Activated CD8-positive, alpha-beta memory T cell treated with anti-CD3 and anti-CD28 coated beads for 24 hours (primary cell): Measurements from ENCODE around the gene EPN1.

Source experiments
- DNase-seq: peaks from one replicate; pipeline ENCODE4 v3.0.0-alpha.2; 2020

Gene EPN1

GRCh38 chr19:55661826-55662225, 13.2 kb upstream of the EPN1 start:
- no peak for DNase-seq

- DNase-seq, result no peak
These were observed 11.0 kb upstream of the EPN1 start for GRCh38 chr19:55663846-55664536.

- DNase-seq, result no peak
These were observed 8.6 kb upstream of the EPN1 start for GRCh38 chr19:55666343-55667005.

- no peak for DNase-seq
These were observed 8.0 kb upstream of the EPN1 start for GRCh38 chr19:55667006-55667381.

GRCh38 chr19:55667511-55667910, 7.5 kb upstream of the EPN1 start:
- DNase-seq, result no peak

- no peak for DNase-seq
These were observed 7.1 kb upstream of the EPN1 start for GRCh38 chr19:55667958-55668357.

- DNase-seq, result no peak
These were observed 6.2 kb upstream of the EPN1 start for GRCh38 chr19:55668603-55669348.

- DNase-seq, result no peak
These were observed 5.4 kb upstream of the EPN1 start for GRCh38 chr19:55669418-55670279.

GRCh38 chr19:55670280-55671053, 4.6 kb upstream of the EPN1 start:
- DNase-seq, result no peak

- no peak for DNase-seq
These were observed 4.0 kb upstream of the EPN1 start for GRCh38 chr19:55671054-55671378.

- no peak for DNase-seq
These were observed 2.6 kb upstream of the EPN1 start for GRCh38 chr19:55672418-55672817.

GRCh38 chr19:55673465-55673864, 1.6 kb upstream of the EPN1 start:
- no peak for DNase-seq

GRCh38 chr19:55673889-55674288, 1.1 kb upstream of the EPN1 start:
- DNase-seq, result no peak

- no peak for DNase-seq
These were observed 576 bp upstream of the EPN1 start for GRCh38 chr19:55674459-55674840.

- no peak for DNase-seq
These were observed 782 bp downstream of the EPN1 start for GRCh38 chr19:55675661-55676354.

GRCh38 chr19:55676383-55676782, 1.4 kb downstream of the EPN1 start:
- DNase-seq, result no peak

GRCh38 chr19:55676889-55677505, 2.0 kb downstream of the EPN1 start:
- DNase-seq, result no peak

- no peak for DNase-seq
These were observed 2.6 kb downstream of the EPN1 start for GRCh38 chr19:55677572-55678028.

- DNase-seq, result no peak
These were observed 3.2 kb downstream of the EPN1 start for GRCh38 chr19:55678121-55678671.

- no peak for DNase-seq
These were observed 4.6 kb downstream of the EPN1 start for GRCh38 chr19:55679343-55680257.
